CMK (cell line): Measurements from ENCODE around the gene SOCS2.
"Not testable (repeated sequence)": the region's sequence is repeated elsewhere in the genome, so short reads cannot be mapped to it uniquely, and the experiment has no call there.

ENCODE experiments used
- DNase-seq: peaks from one replicate; pipeline ENCODE4 v3.0.0-alpha.2; 2010; ENCODE audit warnings: low read depth

The SOCS2 gene

GRCh38 chr12:93593843-93594242 is 21.4 kb downstream of the SOCS2 start:
- DNase-seq, result no peak

GRCh38 chr12:93594766-93595311 is 22.4 kb downstream of the SOCS2 start:
- DNase-seq, result no peak

- DNase-seq, result no peak
These were observed 22.9 kb downstream of the SOCS2 start for GRCh38 chr12:93595351-93595750.

GRCh38 chr12:93597608-93598007 is 25.1 kb downstream of the SOCS2 start:
- no peak for DNase-seq

GRCh38 chr12:93599192-93599591 is 26.7 kb downstream of the SOCS2 start:
- DNase-seq, result no peak

- no peak for DNase-seq
These were observed 29.1 kb downstream of the SOCS2 start for GRCh38 chr12:93601591-93601990.

GRCh38 chr12:93602897-93603668 is 30.6 kb downstream of the SOCS2 start:
- DNase-seq, result no peak

- no peak for DNase-seq
These were observed 31.3 kb downstream of the SOCS2 start for GRCh38 chr12:93603762-93604161.

GRCh38 chr12:93608313-93608712 is 35.8 kb downstream of the SOCS2 start:
- no peak for DNase-seq

GRCh38 chr12:93609281-93610192 is 37.1 kb downstream of the SOCS2 start:
- DNase-seq, result no peak

GRCh38 chr12:93612776-93613175 is 40.3 kb downstream of the SOCS2 start:
- DNase-seq, result no peak

- DNase-seq, result no peak
These were observed 42.6 kb downstream of the SOCS2 start for GRCh38 chr12:93614917-93615596.

- no peak for DNase-seq
These were observed 44.2 kb downstream of the SOCS2 start for GRCh38 chr12:93616584-93617101.

- DNase-seq, result no peak
These were observed 46.5 kb downstream of the SOCS2 start for GRCh38 chr12:93618891-93619410.

- no peak for DNase-seq
These were observed 49.5 kb downstream of the SOCS2 start for GRCh38 chr12:93621986-93622385.

GRCh38 chr12:93622485-93622884 is 50.0 kb downstream of the SOCS2 start:
- no peak for DNase-seq

GRCh38 chr12:93624595-93625294 is 52.3 kb downstream of the SOCS2 start:
- DNase-seq, result no peak

- not testable (repeated sequence) for DNase-seq
These were observed 52.8 kb downstream of the SOCS2 start for GRCh38 chr12:93625295-93625645.

- DNase-seq, result no peak
These were observed 53.7 kb downstream of the SOCS2 start for GRCh38 chr12:93626160-93626559.
